ENCODE data around the gene RGCC.

Gene RGCC

DNA sequence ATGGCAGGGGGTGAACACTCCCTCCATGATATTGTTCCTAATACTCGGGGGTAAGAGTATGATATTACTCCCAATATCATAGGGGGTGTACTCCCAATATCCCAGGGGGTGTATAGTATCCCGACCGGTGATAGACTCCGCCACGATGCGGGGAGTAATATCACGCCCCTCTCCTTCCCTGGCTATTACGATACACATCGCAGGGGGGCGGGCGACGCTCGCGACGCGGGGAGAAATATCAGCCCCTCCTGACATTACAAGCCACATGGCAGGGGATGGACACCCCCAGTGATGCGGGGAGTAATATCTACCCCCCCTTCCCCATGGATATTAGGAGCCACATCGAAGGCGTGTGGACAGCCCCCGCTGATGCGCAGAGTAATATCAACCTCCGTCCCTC lies 3.2 kb upstream of the RGCC start:
- no peak for DNase-seq

DNA sequence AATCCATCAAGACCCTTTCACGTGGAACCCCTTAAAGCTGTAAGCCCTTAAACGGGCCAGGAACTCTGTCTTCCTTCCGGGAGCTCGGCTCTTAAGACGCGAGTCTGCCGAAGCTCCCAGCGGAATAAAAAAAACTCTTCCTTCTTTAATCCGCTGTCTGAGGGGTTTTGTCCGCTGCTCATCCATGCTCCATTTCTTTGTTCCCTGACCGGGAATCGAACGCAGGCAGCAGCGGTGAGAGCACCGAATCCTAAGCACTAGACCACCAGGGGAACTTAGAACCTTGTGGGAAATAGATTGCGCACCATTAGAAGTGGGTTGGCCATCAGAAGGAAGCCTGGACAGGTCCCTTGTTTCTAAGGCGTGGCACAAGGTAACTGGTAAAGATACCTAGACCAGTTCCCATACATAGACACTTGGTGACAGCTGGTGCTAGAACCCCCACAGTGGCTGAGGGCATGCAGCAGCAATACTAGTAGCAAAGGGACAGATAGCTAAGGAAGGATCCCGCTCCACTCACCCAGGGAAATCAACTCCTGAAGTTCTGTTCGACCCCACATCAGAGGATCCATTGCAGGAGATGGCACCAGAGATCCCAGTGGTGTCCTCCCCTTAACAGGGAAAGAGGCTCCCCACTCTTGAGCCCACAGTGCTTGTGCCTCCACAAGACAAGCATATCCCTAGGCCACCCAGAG lies 1.5 kb upstream of the RGCC start:
- DNase-seq = no peak

DNA sequence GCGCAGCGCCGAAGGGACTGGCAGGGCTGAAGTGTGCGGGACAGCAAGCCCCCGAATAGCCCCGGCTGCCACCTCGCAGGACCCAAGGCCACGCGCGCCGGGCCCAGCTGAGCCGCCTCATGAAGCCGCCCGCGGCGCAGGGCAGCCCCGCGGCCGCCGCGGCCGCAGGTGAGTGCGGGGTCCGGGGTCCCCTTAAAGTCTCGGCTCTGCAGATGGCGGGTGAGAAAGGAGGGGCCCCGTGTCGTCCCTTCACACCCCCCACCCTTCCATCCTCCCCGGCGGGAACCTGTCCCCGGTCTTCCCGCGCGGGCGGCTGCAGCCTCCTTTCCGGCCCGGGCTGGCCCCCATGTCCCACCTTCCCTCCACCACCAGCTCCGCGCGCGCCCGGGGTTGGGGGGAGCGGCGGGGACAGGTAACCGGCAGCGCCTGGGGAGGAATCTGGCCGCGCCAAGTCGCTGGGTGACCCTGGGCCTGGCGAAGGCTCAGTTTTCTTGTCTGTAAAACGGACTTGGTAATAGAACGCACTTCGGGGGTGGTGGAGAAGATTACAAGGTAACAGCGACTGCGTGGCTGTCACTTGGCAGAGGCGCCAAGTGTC lies 338 bp downstream of the RGCC start:
- no peak for DNase-seq

DNA sequence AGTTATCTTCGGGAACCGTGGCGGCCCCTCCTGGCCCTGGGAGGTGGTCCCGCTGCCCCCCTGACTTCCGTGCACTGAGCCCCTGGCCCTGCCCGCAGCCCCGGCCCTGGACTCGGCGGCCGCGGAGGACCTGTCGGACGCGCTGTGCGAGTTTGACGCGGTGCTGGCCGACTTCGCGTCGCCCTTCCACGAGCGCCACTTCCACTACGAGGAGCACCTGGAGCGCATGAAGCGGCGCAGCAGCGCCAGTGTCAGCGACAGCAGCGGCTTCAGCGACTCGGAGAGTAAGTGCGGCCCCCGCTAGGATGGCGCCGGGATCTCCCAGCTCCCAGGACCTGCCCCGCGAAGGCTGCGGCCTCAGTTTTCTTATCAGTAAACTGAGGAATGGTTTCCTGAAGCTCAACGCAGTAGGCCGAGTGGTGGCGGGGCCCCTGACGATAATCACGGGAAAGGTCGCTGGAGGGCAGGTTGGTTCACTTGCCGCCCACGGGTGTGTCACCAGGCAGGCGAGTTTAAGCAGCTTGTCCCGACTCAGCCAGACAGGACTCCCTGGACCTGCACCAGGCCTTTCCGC lies 924 bp downstream of the RGCC start:
- DNase-seq = no peak

DNA sequence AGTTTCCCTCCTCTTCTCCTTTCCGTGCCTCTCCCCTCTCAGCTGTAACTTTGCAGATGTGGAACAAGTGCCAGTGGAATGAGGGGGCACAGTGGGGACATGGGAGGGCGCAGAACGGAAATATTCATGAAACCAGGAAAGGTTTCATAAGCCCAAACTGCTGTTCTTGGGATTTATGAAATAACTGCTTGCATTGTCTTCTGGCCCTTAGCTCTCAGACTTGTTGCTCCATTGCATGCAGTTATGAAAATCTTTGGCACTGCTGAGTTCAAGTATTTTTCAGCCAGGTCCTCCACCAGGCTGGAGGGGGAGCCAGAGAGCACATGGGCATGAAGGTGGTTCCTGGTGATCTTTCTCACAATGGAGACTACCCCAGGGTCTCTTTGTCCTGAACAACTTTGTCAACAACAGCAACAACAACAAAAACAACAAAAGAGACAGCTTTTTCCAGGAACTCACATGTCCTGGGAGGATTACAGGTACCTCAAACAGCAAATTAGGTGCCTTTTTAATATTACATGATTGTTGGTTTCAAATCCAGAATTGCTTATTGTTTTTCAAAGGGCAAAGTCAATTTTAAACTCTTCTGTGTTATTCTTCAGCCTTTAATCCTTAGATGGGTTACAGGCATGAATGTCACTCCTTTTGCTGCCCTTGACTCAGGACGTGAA lies 1.5 kb downstream of the RGCC start:
- no peak for DNase-seq

DNA sequence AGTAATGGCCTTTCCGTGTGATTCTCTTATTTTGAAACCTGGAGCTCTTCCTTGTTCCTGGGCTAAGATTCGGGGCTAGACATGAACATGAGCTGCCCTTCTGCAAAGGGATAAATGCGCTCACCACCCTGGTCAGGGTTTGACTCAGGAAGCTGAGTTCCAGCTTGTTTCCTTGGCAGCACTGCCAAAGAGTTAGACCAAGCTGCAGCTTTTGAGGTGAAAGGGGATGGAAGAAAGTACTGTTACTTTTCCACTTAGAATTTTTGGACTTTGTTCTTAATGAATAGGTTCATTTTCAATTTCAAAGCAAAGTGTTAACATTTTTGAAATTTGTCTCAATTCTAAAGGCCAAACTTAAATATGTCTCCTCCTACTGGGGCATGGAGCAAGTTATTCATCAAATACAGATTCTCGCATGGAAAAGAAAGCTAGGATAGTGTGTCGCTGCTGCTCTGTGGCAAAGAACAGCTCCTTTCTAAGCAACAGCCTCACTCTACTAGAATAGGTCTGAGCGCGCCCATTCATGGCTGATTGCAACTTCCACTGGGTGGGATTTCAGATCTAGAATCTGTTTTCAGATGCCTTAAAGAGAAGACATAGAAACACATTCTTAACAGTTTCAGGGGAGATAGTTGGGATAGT lies 2.2 kb downstream of the RGCC start:
- no peak for DNase-seq

DNA sequence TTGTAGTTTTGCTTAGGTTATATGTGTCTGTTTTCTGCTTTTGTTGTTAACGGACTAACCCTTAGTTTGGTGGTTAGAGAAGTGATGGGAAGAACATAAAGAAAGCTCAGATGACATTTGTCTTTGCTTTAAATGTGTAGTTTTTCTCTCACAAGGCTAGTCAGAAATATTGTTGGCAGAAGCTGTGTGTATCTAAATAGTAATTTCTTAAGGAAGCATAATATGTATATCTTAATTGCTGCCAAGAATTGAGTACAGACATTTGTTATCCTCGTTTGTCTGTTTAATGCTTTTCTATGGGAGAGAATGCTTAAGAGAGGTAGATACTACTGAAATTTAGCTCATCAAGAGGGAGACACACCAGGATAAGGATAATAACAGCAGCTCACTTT lies 2.7 kb downstream of the RGCC start:
- no peak for DNase-seq

DNA sequence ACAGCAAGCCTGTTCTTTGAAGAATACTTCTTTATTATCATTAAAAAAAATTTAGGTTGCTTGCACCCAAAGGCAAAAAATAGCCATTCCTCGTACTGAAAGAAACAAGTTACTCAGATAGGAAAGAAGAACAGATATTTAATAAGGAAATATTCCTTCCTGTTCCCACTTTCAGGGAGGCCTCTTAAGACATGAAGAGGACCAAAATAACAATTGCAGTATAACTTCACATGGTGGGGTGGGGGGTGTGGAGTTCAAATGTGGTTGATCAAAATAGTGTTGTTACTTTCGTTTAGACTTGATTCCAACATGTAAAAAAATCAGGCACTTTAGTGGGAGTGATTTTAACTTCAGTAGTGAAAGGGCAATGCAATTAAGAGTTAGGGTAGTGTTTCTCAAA lies 3.6 kb downstream of the RGCC start:
- DNase-seq = no peak

DNA sequence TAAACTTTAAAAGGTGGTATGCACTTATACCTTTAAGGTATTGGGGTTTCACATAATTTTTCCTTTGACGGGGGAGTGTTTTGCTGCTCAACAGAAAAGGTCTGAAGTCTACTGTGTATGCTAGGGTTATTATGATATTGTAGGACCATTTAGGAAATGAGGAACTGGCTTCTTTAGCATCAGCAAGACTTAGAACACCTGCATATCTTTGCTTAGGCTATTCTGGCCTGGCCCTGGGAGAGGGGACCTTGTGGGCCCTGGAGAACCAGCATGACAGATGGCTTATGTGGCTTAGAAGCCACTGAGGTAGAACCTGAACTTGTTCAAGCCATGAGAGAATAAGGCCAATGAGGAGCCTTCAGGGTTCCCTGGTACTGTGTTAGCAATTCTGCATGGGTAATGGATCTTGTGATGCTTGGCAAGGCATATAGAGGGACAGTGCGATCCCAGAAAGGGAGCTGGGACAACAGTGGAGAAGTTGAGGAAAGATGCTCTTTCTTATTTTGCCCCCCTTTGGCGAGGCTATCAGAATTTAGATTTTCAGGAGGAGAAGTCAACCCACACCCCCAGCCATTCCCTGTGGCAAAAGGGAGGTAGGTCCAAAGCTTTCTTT lies 4.3 kb downstream of the RGCC start:
- DNase-seq = no peak

DNA sequence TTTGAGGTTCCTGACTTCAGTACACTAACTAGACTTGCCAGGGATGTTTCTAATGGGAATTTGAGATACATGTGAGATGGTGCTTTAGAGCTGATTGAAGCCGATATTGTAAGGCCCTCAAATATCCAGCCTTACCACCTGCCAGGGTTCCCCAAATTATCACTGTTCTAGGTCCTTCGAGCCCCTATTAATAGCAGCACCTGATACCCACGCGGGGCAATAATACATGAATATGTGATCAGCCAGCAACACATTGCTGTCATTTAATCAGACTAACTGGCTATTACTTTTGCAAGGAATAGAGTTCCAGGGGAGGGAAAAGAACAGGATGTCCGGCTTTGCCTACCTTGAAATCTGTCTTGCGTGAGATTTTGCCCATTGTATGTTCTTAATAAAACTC lies 5.1 kb downstream of the RGCC start:
- no peak for DNase-seq

DNA sequence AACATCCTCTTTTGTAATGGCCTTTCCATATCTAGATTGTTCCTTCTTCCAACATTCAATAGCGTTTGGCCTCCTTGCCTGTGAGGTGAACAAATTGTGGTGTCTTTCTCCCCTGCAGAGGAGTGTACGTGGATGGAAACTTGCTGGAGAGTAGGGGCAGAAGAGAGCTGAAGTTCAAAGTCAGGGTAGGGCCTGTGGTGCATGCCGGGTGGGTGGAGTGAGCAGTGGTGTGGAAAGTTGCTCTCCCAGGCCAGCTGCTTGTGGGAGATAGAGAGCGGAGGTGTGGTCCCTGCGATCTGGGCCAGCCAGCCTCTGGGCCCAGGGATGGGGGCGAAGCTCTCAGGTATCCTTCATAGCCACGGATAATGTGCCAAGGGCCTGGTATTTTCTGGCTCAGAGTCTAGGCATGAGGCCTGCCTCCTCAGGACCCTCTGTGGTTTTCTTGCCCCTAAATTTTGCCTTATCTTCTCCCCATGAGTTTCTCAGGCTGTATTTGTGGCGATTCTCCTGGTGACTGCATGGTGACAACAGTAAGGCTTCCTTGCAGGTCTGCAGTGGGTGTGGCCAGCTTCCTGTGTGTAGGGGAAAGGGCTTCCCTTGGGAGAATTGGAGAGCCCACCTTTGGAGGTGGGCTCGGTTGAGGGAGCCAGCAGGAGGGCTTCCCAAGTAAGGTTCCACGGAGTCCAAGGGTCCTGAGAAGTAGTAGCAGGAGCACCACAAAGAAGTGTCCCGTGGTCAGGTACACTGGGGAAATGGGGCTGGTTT lies 6.7 kb downstream of the RGCC start:
- no peak for DNase-seq

DNA sequence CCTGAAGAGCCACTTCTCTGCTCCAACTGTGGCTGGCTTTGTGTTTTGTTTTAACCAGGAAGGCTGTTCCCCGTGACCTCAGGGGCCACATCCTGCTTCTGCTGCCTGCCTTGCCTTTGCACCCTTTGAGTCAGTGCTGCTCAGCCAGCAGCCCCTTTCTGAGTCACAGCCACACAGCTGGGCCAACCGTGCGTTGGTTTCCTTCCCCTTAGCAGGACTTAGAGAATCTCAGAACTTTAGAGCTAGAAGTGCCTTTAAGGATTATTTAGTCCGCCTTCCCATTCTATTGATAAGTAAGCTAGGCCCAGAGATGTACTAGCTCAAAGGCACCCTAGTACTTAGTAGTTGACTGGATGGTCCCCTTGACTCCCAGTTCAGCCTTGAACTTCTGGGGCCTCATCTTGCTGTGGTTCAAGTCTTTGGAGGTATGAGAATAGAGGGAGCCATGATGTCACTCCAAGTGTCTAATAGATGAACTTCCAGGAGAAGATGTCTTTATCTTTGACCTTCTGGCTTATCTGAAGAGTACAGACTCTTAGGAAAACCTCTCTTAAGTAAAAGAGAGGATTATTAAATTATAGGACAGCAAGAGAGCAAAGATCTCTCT lies 8.0 kb downstream of the RGCC start:
- no peak for DNase-seq

DNA sequence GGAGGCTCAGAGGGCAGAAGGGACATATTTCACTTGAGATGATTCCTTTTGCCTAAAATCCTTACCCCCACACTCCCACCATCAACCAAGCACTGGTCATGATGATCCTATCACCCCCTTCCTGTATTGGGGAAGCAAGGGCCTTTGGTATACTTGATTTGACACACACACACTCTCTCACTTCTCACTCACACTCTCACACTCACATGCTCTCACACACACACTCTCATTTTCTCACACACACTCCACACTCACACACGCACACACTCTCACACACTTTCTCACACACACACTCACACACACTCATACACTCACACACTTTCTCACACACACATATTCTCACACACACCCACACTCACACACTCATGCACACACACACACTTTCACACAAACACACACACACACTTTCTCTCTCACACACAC lies 8.6 kb downstream of the RGCC start:
- no peak for DNase-seq

DNA sequence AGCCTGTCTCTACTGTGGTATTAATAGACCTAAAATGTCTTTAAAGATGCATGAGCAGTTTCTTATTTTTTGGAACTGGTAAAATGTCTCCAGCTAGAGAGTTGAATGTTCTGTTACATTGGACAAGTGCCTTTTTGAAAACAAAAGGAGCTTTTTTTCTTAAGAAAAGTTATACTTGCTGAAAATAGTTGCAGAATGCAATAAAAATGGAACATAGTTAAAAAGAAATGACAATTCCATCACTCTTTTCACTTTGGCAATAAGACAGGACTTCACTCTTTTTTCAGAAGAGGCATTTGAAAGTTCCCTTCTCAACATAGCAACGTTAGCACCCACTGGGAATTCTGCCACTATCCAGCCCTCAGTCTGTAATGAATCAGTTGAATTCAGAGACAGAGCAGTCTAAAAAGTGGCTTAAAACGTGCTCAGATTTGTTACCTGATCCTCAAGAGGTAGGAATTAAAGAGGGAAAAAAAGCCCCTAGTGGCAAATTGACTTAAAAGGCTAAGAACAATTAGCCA lies 10.1 kb downstream of the RGCC start:
- DNase-seq = no peak

DNA sequence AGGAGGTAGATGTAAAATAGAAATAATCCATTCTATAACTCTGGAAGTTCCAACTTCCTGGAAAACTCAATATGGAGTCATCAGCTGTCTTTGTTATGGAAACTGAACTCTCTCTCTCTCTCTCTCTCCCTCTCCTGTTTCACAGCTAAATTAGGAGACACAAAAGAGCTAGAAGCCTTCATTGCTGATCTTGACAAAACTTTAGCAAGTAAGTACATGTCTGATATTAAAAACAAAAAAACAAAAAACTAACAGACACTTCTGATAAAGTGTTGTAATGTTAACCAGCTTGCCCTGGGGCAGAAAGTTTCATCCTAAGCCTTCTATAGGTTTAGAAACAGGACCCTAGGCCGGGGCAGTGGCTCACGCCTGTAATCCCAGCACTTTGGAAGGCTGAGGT lies 11.3 kb downstream of the RGCC start:
- no peak for DNase-seq

DNA sequence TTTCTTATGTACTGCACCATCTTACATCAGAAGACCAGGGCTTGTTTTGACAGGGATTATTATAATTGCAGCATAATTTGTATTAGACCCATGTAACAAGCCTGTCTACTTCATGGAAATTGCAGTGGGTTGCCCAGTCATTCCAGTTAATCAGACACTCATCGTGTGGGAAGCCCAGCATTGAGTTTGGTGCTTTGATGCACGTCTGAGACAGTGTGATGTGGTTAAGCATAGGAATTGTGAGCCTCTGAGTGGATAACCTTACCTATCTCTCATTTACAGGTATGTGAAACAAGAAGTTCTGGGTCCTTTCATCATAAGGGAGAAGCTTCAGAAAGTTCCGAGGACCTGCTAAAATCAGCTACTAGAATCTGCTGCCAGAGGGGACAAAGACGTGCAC lies 12.8 kb downstream of the RGCC start:
- no peak for DNase-seq

DNA sequence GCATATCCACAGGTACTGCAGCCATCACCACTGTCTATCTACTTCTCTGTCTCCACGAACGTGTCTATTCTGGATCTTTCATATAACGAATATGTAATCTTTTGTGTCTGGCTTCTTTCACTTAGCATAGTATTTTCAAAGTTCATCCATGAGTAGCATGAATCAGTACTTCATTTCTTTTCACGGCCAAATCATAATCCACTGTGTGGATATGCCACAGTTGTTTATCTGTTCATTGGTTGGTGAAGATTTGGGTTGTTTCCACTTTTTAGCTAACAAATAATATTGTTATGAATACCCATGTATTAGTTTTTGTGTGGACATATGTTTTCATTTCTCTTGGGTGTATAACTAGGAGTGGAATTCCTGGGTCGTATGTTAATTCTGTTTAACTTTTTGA lies 14.4 kb downstream of the RGCC start:
- no peak for DNase-seq

DNA sequence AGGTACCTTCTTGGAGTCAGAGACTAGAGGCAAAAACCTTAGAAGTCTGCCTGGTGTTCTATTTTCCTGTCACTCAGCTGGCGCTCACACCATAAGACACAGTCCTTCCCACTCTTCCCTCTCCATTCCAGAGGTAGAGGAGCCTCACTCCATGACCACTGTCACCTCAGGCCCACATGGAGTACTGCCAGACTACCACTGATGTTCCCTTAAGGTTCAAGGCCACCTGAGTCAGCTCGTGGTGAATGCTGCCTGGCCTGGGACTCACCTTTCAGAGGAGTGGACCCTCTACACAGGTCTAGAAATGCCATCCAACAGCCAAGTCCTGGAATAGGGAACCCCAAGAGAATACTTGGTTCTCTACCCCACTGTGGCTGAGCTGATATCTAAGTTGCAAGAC lies 29.9 kb downstream of the RGCC start:
- no peak for DNase-seq

DNA sequence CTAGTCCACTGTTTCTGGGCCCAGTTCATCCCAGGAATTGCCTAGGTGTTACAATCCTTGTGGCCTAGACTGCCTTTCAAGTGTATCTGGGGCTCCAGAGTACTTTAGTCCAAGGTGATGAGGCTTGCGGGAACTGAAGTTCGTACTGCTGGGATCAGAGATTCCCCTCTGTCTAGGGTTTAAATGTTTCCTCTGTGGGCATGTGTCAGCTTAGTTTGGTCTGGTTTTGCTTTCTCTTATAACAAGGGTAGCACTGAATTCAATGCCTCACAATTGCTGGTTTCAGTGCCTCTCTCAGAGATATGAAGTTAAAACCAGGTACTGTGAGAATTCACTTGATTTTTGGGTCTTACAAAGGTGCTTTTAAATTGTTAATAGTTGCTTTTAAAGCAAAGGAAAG lies 30.8 kb downstream of the RGCC start:
- no peak for DNase-seq

DNA sequence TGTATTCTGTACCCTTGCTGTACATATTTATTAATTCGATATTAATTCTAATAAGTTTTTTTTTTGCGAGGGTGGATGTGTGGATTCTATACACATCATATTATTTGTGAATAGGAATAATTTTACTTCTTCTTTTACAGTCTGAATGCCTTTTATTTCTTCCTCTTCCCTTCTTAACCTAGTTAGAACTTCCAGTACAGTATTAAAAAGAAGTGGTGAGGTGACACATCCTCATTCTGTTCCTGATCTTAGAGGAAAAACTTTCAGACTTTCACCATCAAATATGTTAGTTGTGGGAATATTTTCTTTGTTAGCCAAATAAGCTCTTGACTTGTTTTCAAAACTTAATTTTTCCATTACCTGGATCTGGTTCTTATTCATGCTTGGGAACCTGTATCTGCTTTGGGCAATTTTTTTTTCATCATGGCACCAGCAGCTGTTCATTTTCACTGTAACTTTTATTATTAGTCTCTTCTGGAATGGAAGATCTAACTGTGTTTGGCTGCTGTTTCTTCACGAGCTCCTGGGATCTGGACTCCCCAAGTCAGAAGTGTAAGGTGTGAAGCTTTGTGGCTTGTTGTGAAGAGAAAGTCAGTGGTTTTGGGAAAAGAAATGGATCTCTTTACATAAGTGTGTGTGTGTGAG lies 33.1 kb downstream of the RGCC start:
- DNase-seq = no peak

DNA sequence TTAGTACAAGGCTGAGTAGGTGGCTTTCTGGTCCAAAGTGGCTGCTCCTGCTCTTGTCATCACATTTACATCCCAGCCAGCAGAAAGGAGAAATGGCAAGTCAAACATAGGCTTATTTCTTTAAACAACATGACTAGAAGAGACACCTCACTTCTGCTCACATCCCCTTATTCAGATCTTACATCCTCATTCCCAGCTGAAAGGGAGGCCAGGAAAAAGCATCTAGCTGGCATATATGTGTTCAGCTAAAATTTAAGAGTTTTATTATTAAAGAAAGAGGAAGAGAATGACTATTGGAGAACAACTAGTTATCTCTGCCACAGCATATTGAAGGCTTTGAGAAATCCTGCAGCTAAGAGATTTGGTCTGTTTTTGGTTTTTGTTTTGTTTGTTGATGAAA lies 34.1 kb downstream of the RGCC start:
- DNase-seq = no peak
